ENCODE measurements around the gene DCDC2C.

DNA sequence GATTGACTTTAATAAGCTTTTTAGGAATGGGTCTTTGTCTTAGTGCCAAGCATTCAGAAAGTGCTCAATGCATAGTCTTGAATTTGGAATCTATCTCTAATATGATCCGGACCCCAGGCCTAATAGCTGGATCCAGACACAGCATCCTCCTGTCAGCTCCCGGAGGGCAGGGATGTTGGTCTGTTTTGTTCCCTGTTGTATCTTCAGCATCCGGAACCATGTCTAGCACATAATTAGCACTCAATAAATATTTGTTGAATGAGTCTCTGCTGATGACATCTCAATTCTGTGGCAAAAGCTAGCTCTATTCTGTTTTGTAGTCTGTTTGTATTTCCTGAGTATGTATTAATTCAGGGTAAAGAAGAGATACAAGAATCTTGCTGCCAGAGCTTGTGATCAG lies 169.1 kb downstream of the DCDC2C start:
- TF ChIP-seq, protein P1, sequence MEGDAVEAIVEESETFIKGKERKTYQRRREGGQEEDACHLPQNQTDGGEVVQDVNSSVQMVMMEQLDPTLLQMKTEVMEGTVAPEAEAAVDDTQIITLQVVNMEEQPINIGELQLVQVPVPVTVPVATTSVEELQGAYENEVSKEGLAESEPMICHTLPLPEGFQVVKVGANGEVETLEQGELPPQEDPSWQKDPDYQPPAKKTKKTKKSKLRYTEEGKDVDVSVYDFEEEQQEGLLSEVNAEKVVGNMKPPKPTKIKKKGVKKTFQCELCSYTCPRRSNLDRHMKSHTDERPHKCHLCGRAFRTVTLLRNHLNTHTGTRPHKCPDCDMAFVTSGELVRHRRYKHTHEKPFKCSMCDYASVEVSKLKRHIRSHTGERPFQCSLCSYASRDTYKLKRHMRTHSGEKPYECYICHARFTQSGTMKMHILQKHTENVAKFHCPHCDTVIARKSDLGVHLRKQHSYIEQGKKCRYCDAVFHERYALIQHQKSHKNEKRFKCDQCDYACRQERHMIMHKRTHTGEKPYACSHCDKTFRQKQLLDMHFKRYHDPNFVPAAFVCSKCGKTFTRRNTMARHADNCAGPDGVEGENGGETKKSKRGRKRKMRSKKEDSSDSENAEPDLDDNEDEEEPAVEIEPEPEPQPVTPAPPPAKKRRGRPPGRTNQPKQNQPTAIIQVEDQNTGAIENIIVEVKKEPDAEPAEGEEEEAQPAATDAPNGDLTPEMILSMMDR (IDR thresholded peaks at IDR 0.05): no peak
- TF ChIP-seq POLR2A (IDR thresholded peaks at IDR 0.05): no peak
